Brain microvascular endothelial cell (primary cell): ENCODE results near the gene GAB3.
A peak's percentile ranks its signal among the peaks of the same experiment; 100 is the strongest.

Source experiments
- DNase-seq: peaks from one replicate; pipeline ENCODE4 v3.0.0-alpha.2; 2020
- H3K27ac ChIP-seq: fragments of 250-450 bp; sonication (Bioruptor Pico); 2 replicates; pipeline ENCODE4 v1.5.1; 2020; ENCODE audit warnings: mild to moderate bottlenecking, moderate library complexity
- H3K27me3 ChIP-seq: fragments of 250-450 bp; sonication (Bioruptor Pico); replicated peaks from 2 replicates; pipeline ENCODE4 v1.5.1; 2020; ENCODE audit warnings: mild to moderate bottlenecking
- H3K36me3 ChIP-seq: fragments of 250-450 bp; sonication (Bioruptor Pico); replicated peaks from 2 replicates; pipeline ENCODE4 v1.5.1; 2020; ENCODE audit warnings: mild to moderate bottlenecking
- H3K4me3 ChIP-seq: 2 replicates; pipeline ENCODE4 v1.5.1; 2011; ENCODE audit warnings: low read depth, mild to moderate bottlenecking, control low read depth, low read length, moderate library complexity
- in situ Hi-C: cut with HindIII; loops from 2 replicates; pipeline ENCODE4 v1.10.0; 2017; ENCODE audit warnings: low sequenced_read_pairs, low pct_ligation_motif_present
- TF ChIP-seq, protein P1 (sequence below): IDR thresholded peaks from 2 replicates; pipeline ENCODE4 v1.5.1; 2011; ENCODE audit warnings: low read depth, mild to moderate bottlenecking, moderate library complexity, low read length, control low read depth, inconsistent platforms; ENCODE audit errors: missing control alignments

GAB3 gene

DNA sequence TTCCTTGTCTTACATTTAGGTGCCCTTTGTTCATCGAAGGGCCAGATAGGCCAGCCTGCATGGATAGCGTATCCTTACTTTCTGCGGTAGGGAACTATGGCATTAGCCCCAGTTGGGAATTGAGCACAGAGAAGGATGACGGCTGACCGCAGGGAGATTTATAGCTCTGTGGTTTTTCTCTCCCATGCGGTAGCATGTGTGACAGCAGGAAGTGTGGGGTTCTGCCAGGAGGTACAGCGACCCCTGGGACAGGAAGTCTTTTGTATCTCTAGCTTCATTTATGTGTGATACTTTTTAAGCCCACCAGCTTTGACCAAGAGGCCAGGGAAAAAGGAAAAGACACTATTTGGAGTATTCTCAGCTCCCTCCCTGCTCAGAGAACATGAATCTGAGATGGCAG, 33.1 kb downstream of the GAB3 start:
- H3K36me3 ChIP-seq: no peaks in the 10 kb centered on the region
- TF ChIP-seq, protein P1, sequence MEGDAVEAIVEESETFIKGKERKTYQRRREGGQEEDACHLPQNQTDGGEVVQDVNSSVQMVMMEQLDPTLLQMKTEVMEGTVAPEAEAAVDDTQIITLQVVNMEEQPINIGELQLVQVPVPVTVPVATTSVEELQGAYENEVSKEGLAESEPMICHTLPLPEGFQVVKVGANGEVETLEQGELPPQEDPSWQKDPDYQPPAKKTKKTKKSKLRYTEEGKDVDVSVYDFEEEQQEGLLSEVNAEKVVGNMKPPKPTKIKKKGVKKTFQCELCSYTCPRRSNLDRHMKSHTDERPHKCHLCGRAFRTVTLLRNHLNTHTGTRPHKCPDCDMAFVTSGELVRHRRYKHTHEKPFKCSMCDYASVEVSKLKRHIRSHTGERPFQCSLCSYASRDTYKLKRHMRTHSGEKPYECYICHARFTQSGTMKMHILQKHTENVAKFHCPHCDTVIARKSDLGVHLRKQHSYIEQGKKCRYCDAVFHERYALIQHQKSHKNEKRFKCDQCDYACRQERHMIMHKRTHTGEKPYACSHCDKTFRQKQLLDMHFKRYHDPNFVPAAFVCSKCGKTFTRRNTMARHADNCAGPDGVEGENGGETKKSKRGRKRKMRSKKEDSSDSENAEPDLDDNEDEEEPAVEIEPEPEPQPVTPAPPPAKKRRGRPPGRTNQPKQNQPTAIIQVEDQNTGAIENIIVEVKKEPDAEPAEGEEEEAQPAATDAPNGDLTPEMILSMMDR: peak; percentile 19
- no peak overlapping the region for H3K4me3 ChIP-seq
- no peak overlapping the region for H3K27ac ChIP-seq
- peak; percentile 33 for DNase-seq
- no peaks in the 10 kb centered on the region for H3K27me3 ChIP-seq
- in situ Hi-C loops: no loop called here

DNA sequence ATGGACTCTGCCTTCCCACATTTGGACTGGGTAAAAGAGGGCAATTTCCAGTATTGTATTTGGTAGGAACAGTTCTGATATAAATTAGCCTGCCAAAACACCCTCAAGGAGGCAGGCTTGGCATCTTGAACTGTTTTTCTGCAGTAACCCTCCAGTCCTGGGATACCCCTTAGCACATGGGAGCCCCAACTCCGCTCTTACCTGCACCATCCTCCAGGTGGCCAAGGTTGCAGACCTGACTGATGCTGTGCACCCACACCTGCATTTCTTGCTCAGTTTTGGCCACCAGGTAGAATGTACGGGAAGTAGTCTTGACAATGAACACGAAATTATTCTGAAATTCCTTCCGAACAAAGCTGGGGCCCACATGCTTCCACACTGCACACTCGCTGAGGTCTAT, 35.1 kb downstream of the GAB3 start:
- TF ChIP-seq, protein P1: peak; percentile 9
- Histone ChIP-seq H3K27ac (no peak overlapping the region), H3K27me3 (no peaks in the 10 kb centered on the region), H3K4me3 (no peak overlapping the region), H3K36me3 (no peaks in the 10 kb centered on the region)
- in situ Hi-C loops: no loop called here
- DNase-seq: no peak

DNA sequence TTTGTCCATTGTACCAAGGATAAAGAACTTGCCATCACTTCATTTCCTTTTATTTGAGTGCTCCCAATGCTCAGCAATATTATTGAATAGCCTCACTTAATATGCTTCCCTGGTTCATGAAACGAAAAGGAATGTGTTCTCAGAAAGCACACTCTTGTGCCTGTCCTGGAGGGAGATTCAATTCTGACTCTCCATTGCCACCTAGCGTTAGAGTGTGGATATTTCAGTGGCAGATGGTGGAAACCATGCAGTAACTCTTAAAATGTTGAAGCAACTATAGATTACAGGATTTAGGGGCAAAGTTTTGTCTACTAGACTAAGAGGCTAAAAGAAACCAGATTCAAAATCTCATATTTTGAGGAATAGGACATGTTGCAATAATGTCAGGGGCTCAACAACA, 36.0 kb downstream of the GAB3 start:
- in situ Hi-C loops: no loop called here
- peak; percentile 58 for DNase-seq
- TF ChIP-seq, protein P1: peak; percentile 79
- Histone ChIP-seq H3K4me3 (no peak overlapping the region), H3K27ac (no peak overlapping the region), H3K36me3 (no peaks in the 10 kb centered on the region), H3K27me3 (no peaks in the 10 kb centered on the region)

DNA sequence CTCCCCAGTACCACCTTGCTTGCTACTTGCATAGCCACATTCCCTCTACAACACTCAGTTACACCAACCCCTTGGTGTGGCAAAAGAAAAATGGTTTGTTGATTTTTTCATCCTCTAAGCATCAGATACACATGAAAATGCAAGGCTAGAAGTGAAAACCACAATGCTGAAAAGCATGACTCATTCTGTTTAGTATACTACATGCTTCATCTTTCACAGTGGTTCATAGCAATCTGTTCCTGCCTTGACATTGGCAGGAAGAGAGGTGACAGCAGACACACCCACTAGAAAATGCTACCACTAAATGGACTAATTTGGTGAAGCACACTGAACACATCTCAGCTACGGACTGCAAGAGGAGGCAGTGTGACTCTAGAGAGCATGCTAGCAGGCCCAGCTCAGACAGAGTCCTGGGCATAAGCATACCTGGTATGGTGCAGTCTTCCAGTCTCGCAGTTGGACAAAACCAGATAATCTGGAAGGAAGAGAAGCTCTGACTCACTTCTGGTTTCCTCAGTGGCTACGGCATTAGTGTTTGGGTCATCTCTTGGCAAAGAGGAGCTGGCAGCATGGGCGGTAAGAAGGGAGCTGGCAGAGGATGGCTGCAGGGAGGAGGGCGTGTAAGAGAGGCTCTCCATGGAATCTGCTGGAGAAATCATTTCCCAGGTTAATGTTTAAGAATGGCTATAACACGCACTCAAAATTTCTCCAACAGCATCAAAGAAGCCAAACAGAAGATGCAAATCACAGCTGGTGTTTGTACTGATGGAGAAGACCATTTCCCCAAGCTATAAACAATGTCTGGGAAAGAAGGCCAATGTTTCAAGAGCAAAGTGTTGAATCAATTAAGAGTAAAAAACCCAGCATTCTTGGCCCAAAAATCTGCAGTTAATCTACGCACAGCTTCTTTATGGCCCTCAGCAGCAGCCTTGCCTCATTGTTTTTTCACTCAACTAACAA, 37.8 kb downstream of the GAB3 start:
- in situ Hi-C loops: no loop called here
- TF ChIP-seq, protein P1: no peak
- Histone ChIP-seq H3K4me3 (no peak overlapping the region), H3K27me3 (no peaks in the 10 kb centered on the region), H3K36me3 (no peaks in the 10 kb centered on the region), H3K27ac (no peak overlapping the region)
- peak; percentile 44 for DNase-seq

DNA sequence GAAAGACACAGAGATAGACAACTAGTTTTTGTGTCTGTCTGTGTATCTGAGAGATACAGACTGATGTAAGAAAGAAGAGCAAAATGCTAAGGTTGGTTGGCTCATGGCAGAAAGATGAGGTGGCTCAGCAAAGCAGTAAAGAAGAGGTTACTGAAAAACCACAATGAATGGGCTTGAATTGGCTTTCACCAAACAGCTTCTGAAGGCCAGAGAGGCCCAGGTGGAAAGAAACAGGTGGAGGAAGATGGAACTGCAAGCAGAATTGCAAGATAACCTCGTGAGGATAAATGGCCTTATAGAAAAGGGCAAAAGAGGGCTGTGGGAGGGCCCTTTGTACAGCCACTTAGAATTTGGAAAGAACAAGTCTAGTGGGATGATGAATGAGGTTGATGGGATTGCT, 39.6 kb downstream of the GAB3 start:
- TF ChIP-seq, protein P1: no peak
- no peak overlapping the region for H3K4me3 ChIP-seq
- in situ Hi-C loops: no loop called here

More for the DNA sequence above, 39.6 kb downstream of the GAB3 start:
- DNase-seq: no peak
- H3K27ac ChIP-seq: no peak overlapping the region
- no peaks in the 10 kb centered on the region for H3K36me3 ChIP-seq
- H3K27me3 ChIP-seq: no peaks in the 10 kb centered on the region
